DND-41 (cell line): ENCODE data around the gene SIX3.

ENCODE experiments used
- ATAC-seq: fragments of 200-7000 bp; cut with Tn5 transposase; 3 replicates; pipeline ENCODE4 v1.9.1; 2021; ENCODE audit warnings: low read depth; ENCODE audit not compliant: insufficient read depth
- DNase-seq: peaks from one replicate; pipeline ENCODE4 v3.0.0-alpha.2; 2020
- H2AFZ ChIP-seq: 2 replicates; pipeline ENCODE4 v1.6.0; 2012; ENCODE audit warnings: low read depth, low read length
- H3K27ac ChIP-seq: 2 replicates; pipeline ENCODE4 v1.5.1; 2012; ENCODE audit warnings: low read length, inconsistent platforms
- H3K27me3 ChIP-seq: fragments of 200-600 bp; sonication (generic); 2 replicates; pipeline ENCODE4 v1.6.0; 2012; ENCODE audit warnings: low read length, mild to moderate bottlenecking, inconsistent platforms; ENCODE audit not compliant: insufficient read depth, poor library complexity
- H3K36me3 ChIP-seq: 2 replicates; pipeline ENCODE4 v1.5.1; 2012; ENCODE audit warnings: low read length, inconsistent platforms; ENCODE audit not compliant: insufficient read depth
- H3K4me1 ChIP-seq: 2 replicates; pipeline ENCODE4 v1.5.1; 2012; ENCODE audit warnings: mild to moderate bottlenecking, low read length; ENCODE audit not compliant: insufficient read depth
- H3K4me2 ChIP-seq: 2 replicates; pipeline ENCODE4 v1.6.0; 2012; ENCODE audit warnings: mild to moderate bottlenecking, moderate library complexity, low read length, inconsistent platforms; ENCODE audit not compliant: insufficient read depth
- H3K4me3 ChIP-seq, 2 experiments: fragments of 200-600 bp in 1 of 2; shearing (Covaris generic) in 1 of 2; 2 replicates each; pipeline ENCODE4 v1.5.1; 2012 to 2016; ENCODE audit warnings: inconsistent platforms in 2 of 2, low read length in 2 of 2, mild to moderate bottlenecking in 2 of 2, low read depth in 1 of 2, moderate library complexity in 1 of 2
- H3K79me2 ChIP-seq: 2 replicates; pipeline ENCODE4 v1.6.0; 2012; ENCODE audit warnings: low read length, inconsistent platforms; ENCODE audit not compliant: insufficient read depth
- H3K9ac ChIP-seq: 2 replicates; pipeline ENCODE4 v1.6.0; 2012; ENCODE audit warnings: low read depth, mild to moderate bottlenecking, inconsistent platforms, low read length, moderate library complexity
- H3K9me3 ChIP-seq: 2 replicates; pipeline ENCODE4 v1.5.1; 2012; ENCODE audit warnings: low read length, moderate library complexity, mild to moderate bottlenecking, inconsistent platforms; ENCODE audit not compliant: insufficient read depth, severe bottlenecking
- H4K20me1 ChIP-seq: 2 replicates; pipeline ENCODE4 v1.6.0; 2012; ENCODE audit warnings: low read length; ENCODE audit not compliant: insufficient read depth
- CTCF ChIP-seq: IDR thresholded peaks from 2 replicates; pipeline ENCODE4 v1.5.1; 2012; ENCODE audit warnings: borderline replicate concordance, low read length, moderate library complexity, mild to moderate bottlenecking; ENCODE audit not compliant: poor library complexity, severe bottlenecking; ENCODE audit errors: extremely low read depth
- EZH2 ChIP-seq: IDR thresholded peaks from 3 replicates; pipeline ENCODE4 v1.6.1; 2012; ENCODE audit warnings: borderline replicate concordance, low read depth, mild to moderate bottlenecking, moderate library complexity, low read length, inconsistent platforms; ENCODE audit not compliant: severe bottlenecking

The SIX3 gene

GRCh38 chr2:44951714-44952113 is 10.2 kb downstream of the SIX3 start:
- H4K20me1 ChIP-seq, result peaks cover 8% of the 10 kb centered on the region; the same call in 1 of the 2 replicates
- H3K9ac ChIP-seq, result no peak overlapping the region
- no peak overlapping the region for H3K27ac ChIP-seq
- TF ChIP-seq CTCF, result no peak
- no peak for TF ChIP-seq EZH2
- no peak overlapping the region for H2AFZ ChIP-seq
- ATAC-seq (no peak), DNase-seq (no peak)
- no peaks in the 10 kb centered on the region for H3K9me3 ChIP-seq
- peaks cover 17% of the 10 kb centered on the region for H3K27me3 ChIP-seq
- peaks cover 13% of the 10 kb centered on the region for H3K4me1 ChIP-seq
- no peak overlapping the region for H3K4me3 ChIP-seq
- H3K36me3 ChIP-seq, result no peaks in the 10 kb centered on the region
- no peaks in the 10 kb centered on the region for H3K79me2 ChIP-seq
- no peak overlapping the region for H3K4me2 ChIP-seq

GRCh38 chr2:44952143-44952805 is 10.8 kb downstream of the SIX3 start:
- no peak overlapping the region for H3K4me2 ChIP-seq

GRCh38 chr2:44952806-44953498 is 11.4 kb downstream of the SIX3 start:
- no peak overlapping the region for H3K27ac ChIP-seq
- peaks cover 17% of the 10 kb centered on the region for H3K27me3 ChIP-seq
- no peak for ATAC-seq
- H3K36me3 ChIP-seq, result no peaks in the 10 kb centered on the region
- TF ChIP-seq CTCF (no peak), EZH2 (no peak)
- H3K4me1 ChIP-seq, result peaks cover 13% of the 10 kb centered on the region
- H3K4me2 ChIP-seq, result no peak overlapping the region
- no peak overlapping the region for H3K4me3 ChIP-seq
- H3K9me3 ChIP-seq, result no peaks in the 10 kb centered on the region
- peaks cover 8% of the 10 kb centered on the region; the same call in 1 of the 2 replicates for H4K20me1 ChIP-seq
- no peak overlapping the region for H2AFZ ChIP-seq
- H3K9ac ChIP-seq, result no peak overlapping the region
- DNase-seq, result no peak
- no peaks in the 10 kb centered on the region for H3K79me2 ChIP-seq

More at GRCh38 chr2:44952143-44952805, 10.8 kb downstream of the SIX3 start:
- ATAC-seq (no peak), DNase-seq (no peak)
- peaks cover 8% of the 10 kb centered on the region; the same call in 1 of the 2 replicates for H4K20me1 ChIP-seq
- peaks cover 17% of the 10 kb centered on the region for H3K27me3 ChIP-seq
- H3K36me3 ChIP-seq, result no peaks in the 10 kb centered on the region
- no peaks in the 10 kb centered on the region for H3K9me3 ChIP-seq
- no peaks in the 10 kb centered on the region for H3K79me2 ChIP-seq
- no peak overlapping the region for H3K9ac ChIP-seq
- peaks cover 13% of the 10 kb centered on the region for H3K4me1 ChIP-seq
- no peak overlapping the region for H3K27ac ChIP-seq
- H3K4me3 ChIP-seq, result no peak overlapping the region
- no peak for TF ChIP-seq EZH2
- peak; percentile 24 for TF ChIP-seq CTCF
- no peak overlapping the region for H2AFZ ChIP-seq
